GM19438 (cell line): ENCODE results near the gene KLHL21.

Experiments used
- ATAC-seq: cut with Tn5 transposase; IDR thresholded peaks from one replicate; pipeline ENCODE4 v1.9.1; 2021; ENCODE audit warnings: low read depth; ENCODE audit not compliant: unreplicated experiment

Gene KLHL21

GRCh38 chr1:6625584-6626149 is 23.0 kb upstream of the KLHL21 start:
- ATAC-seq: peak; percentile 35

GRCh38 chr1:6624710-6625583 is 22.3 kb upstream of the KLHL21 start, which contains the start of gene THAP3:
Gene THAP3 (plus strand): TSS chr1:6624868. CDS start chr1:6625219, 351 bp downstream.
- peak; percentile 74 for ATAC-seq

GRCh38 chr1:6623269-6623965 is 20.7 kb upstream of the KLHL21 start:
- ATAC-seq: no peak

- ATAC-seq: no peak
Measured at GRCh38 chr1:6622396-6623152, 19.9 kb upstream of the KLHL21 start.

GRCh38 chr1:6621429-6622391 is 19.0 kb upstream of the KLHL21 start:
- ATAC-seq: no peak

GRCh38 chr1:6619045-6619444 is 16.4 kb upstream of the KLHL21 start:
- no peak for ATAC-seq

- ATAC-seq: no peak
Measured at GRCh38 chr1:6614929-6615785, 12.5 kb upstream of the KLHL21 start.

GRCh38 chr1:6614019-6614928 is 11.6 kb upstream of the KLHL21 start:
- ATAC-seq: no peak

- ATAC-seq: peak; percentile 87
Measured at GRCh38 chr1:6613361-6614018, 10.8 kb upstream of the KLHL21 start, which contains the start of gene PHF13. Gene PHF13 (plus strand): TSS chr1:6613731. CDS start chr1:6614067, 336 bp downstream.

- ATAC-seq: peak; percentile 34
Measured at GRCh38 chr1:6612641-6613360, 10.1 kb upstream of the KLHL21 start.

GRCh38 chr1:6603915-6604558 is 1.4 kb upstream of the KLHL21 start:
- no peak for ATAC-seq

- peak; percentile 27 for ATAC-seq
Measured at GRCh38 chr1:6603238-6603914, 707 bp upstream of the KLHL21 start.

GRCh38 chr1:6601923-6602668 is 573 bp downstream of the KLHL21 start:
- peak; percentile 30 for ATAC-seq

- ATAC-seq: peak; percentile 30
Measured at GRCh38 chr1:6601049-6601922, 1.4 kb downstream of the KLHL21 start.
